CD4-positive, alpha-beta T cell treated with Interleukin-15 for 4 hours (primary cell): ENCODE measurements around the gene CST1.

Experiments used
- DNase-seq: peaks from one replicate; pipeline ENCODE4 v3.0.0-alpha.2; 2020; ENCODE audit warnings: low spot score

CST1 gene

DNA sequence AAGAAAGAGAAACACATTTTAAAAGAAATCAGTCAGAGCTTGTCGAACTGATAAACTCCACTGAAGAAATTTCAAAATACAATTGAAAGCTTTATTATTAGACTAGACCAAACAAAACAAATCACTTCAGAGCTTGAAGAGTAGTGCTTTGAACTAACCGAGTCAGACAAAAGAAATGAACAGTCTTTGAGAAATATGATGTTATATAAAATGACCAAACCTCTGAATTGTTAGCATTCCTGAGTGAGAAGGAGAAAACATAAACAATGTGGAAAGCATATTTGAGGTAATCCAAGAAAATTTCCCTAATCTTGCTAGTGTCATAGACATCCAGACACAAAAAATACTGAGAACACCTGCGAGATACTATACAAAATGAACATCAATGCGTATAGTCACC, 48.7 kb downstream of the CST1 start:
- no peak for DNase-seq

DNA sequence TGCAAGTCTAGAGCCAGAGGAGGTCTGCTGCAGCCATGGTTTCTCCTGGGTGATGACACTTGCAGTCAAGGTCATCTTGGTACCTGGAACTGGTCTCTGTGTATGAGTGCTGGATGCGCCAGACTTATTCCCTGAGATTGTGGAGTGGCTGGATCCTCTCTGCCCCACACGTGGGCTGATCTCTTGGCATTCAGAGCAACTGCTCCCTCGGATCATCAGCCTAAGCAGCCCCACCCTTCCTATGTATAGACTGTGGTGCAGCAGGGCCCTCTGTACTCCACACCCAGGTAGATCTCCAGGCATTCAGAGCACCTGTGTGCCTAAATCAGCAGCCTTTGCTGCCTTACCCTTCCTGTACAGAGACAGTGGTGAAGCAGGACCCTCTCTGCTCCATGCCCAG, 49.8 kb downstream of the CST1 start:
- DNase-seq: no peak

DNA sequence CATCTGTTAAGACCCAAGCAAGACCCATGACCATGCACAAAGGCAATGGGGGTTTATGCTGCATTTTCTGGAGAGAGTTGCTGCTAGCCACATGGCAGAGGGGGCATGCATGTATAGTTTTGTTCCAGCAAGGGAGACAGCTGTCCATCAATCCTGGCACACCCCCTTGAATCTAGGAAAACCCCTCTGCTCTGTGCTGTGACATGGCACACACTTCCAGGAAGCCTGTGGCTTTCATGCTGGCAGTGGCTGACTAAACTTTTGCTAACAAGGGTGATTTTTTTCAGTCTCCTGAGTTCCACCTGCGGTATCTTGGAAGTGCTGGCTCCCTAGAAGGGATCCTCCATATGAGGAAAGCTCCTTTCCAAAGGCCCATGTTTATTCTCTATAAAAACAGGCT, 52.8 kb downstream of the CST1 start:
- no peak for DNase-seq
